GM12874 (cell line): ENCODE measurements around the gene PRSS27.

ENCODE experiments used
- TF ChIP-seq, protein P1 (sequence below): IDR thresholded peaks from 2 replicates; pipeline ENCODE4 v1.5.1; 2011; ENCODE audit warnings: low read depth, mild to moderate bottlenecking, control low read depth, low read length, moderate library complexity; ENCODE audit not compliant: insufficient read depth

Gene PRSS27

DNA sequence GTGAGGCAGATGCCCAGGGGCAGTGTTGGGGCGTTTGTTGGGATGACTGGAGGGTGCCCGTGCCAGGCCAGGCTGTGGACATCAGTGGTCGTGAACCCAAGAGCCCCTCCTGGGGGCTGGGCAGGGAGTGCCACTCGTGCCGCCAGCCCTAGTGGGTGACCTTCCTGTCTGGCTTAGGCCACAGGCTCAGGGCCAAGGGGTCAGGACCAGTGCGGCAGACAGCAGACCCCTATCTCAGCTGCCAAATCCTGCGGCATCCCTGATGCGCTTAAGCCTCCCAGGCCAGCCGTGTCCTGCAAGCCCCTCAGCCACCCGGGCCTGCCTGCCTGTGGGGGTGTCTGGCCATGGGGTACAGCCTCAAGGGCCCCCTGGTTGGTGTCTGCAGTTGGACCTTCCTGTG lies 14.7 kb downstream of the PRSS27 start:
- TF ChIP-seq, protein P1, sequence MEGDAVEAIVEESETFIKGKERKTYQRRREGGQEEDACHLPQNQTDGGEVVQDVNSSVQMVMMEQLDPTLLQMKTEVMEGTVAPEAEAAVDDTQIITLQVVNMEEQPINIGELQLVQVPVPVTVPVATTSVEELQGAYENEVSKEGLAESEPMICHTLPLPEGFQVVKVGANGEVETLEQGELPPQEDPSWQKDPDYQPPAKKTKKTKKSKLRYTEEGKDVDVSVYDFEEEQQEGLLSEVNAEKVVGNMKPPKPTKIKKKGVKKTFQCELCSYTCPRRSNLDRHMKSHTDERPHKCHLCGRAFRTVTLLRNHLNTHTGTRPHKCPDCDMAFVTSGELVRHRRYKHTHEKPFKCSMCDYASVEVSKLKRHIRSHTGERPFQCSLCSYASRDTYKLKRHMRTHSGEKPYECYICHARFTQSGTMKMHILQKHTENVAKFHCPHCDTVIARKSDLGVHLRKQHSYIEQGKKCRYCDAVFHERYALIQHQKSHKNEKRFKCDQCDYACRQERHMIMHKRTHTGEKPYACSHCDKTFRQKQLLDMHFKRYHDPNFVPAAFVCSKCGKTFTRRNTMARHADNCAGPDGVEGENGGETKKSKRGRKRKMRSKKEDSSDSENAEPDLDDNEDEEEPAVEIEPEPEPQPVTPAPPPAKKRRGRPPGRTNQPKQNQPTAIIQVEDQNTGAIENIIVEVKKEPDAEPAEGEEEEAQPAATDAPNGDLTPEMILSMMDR = no peak

- TF ChIP-seq, protein P1 = no peak
Observed at GRCh38 chr16:2704983-2705275, 15.1 kb downstream of the PRSS27 start.

GRCh38 chr16:2704166-2704982 lies 15.7 kb downstream of the PRSS27 start:
- TF ChIP-seq, protein P1 = no peak

GRCh38 chr16:2702871-2703745 lies 16.9 kb downstream of the PRSS27 start:
- TF ChIP-seq, protein P1 = no peak

GRCh38 chr16:2702438-2702825 lies 17.6 kb downstream of the PRSS27 start:
- TF ChIP-seq, protein P1 = no peak

GRCh38 chr16:2701713-2702437 lies 18.1 kb downstream of the PRSS27 start:
- TF ChIP-seq, protein P1 = no peak

DNA sequence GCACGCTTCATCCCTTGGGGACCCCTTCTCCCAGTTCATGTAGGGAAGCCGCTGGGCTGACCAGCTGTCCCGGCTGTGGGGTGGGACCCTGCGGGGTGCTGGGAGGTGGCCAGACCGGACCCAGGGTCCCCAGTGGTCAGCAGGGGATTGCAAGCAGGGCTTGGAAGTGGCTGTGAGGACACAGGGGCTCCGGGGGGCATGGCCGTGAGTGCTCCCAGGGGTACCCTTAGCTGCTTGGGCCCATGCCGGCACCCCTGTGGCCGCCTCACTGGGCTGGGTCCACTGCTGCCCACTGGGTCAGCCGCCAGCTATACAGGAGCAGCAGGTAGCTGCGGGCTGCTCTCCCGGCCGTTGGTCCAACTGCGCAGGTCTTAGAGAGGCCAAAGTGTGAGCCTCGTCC lies 18.8 kb downstream of the PRSS27 start:
- TF ChIP-seq, protein P1 = no peak
